Smooth muscle cell (in vitro differentiated cells): ENCODE data around the gene FURIN. TPM values are rescaled to one million over a fixed set of nuclear protein-coding genes. Genes with fewer than 3 reads are reported as not detected.

ENCODE experiments used
- DNase-seq: peaks from one replicate; lab custom pipeline; 2025; ENCODE audit not compliant: unreplicated experiment; lab: John Stamatoyannopoulos, UW
- H2AFZ ChIP-seq: fragments of 200-600 bp; sonication (generic); 2 replicates; pipeline ENCODE4 v1.6.0; 2016; ENCODE audit warnings: antibody characterized with exemption, low read depth, mild to moderate bottlenecking
- H3F3A ChIP-seq: fragments of 200-600 bp; sonication (generic); 2 replicates; pipeline ENCODE4 v1.6.0; 2017; ENCODE audit warnings: antibody characterized with exemption, low read depth
- H3K27ac ChIP-seq: fragments of 200-600 bp; sonication (generic); 2 replicates; pipeline ENCODE4 v1.5.1; 2016; ENCODE audit warnings: low read depth, mild to moderate bottlenecking
- H3K27me3 ChIP-seq: fragments of 200-600 bp; sonication (generic); 2 replicates; pipeline ENCODE4 v1.6.1; 2016; ENCODE audit warnings: low read depth, mild to moderate bottlenecking
- H3K36me3 ChIP-seq: fragments of 200-600 bp; sonication (generic); 2 replicates; pipeline ENCODE4 v1.5.1; 2016; ENCODE audit warnings: low read depth
- H3K4me1 ChIP-seq: fragments of 200-600 bp; sonication (generic); 2 replicates; pipeline ENCODE4 v1.5.1; 2016; ENCODE audit warnings: low read depth
- H3K4me2 ChIP-seq: fragments of 200-600 bp; sonication (generic); 2 replicates; pipeline ENCODE4 v1.6.0; 2016; ENCODE audit warnings: mild to moderate bottlenecking
- H3K4me3 ChIP-seq: fragments of 200-600 bp; sonication (generic); 2 replicates; pipeline ENCODE4 v1.5.1; 2016; ENCODE audit warnings: mild to moderate bottlenecking
- H3K79me2 ChIP-seq: fragments of 200-600 bp; sonication (generic); 2 replicates; pipeline ENCODE4 v1.6.0; 2016; ENCODE audit warnings: low read depth, mild to moderate bottlenecking
- H3K9ac ChIP-seq: fragments of 200-600 bp; sonication (generic); 2 replicates; pipeline ENCODE4 v1.6.0; 2016; ENCODE audit warnings: low read depth
- H3K9me3 ChIP-seq: fragments of 200-600 bp; sonication (generic); replicated peaks from 2 replicates; pipeline ENCODE4 v1.5.1; 2016; ENCODE audit warnings: low read depth
- H4K20me1 ChIP-seq: fragments of 200-600 bp; sonication (generic); 2 replicates; pipeline ENCODE4 v1.6.0; 2016; ENCODE audit warnings: low read depth
- CTCF ChIP-seq: fragments of 200-600 bp; sonication (generic); IDR thresholded peaks from 2 replicates; pipeline ENCODE4 v1.5.1; 2017; ENCODE audit warnings: borderline replicate concordance, mild to moderate bottlenecking, antibody characterized with exemption; ENCODE audit not compliant: insufficient read depth, poor library complexity, severe bottlenecking
- WGBS: methylation state at CpG from one replicate; pipeline ENCODE4 v1.1.7; 2016; ENCODE audit warnings: low lambda C conversion rate; 5-methylcytosine and 5-hydroxymethylcytosine counted together
- polyA plus RNA-seq: library from polyadenylated mRNA; unstranded; fragments of >200 nt; fragmentation: Nextera tagmentation; extraction: Ambion mirVana; gene quantifications from 2 replicates; pipeline ENCODE4 v1.2.1, GENCODE V29; 2016
- total RNA-seq: library from RNA; depleted of rRNA; stranded (reverse); fragments of >200 nt; gene quantifications from 2 replicates; pipeline ENCODE4 v1.2.3, GENCODE V29; 2014

The FURIN gene
- total and polyA plus RNA-seq, 2 experiments from 2014 or later, result 66.0 to 113 TPM

GRCh38 chr15:90863987-90864386 is 4.4 kb upstream of the FURIN start:
- DNase-seq, result no peak
- Histone ChIP-seq H3F3A (peaks cover 11% of the 10 kb centered on the region), H3K4me1 (peaks cover 14% of the 10 kb centered on the region), H3K79me2 (no peaks in the 10 kb centered on the region), H3K36me3 (no peaks in the 10 kb centered on the region), H3K27me3 (no peaks in the 10 kb centered on the region), H3K4me2 (no peak overlapping the region), H4K20me1 (no peaks in the 10 kb centered on the region), H3K9me3 (no peaks in the 10 kb centered on the region), H3K27ac (no peak overlapping the region), H3K9ac (no peak overlapping the region), H2AFZ (no peak overlapping the region), H3K4me3 (no peak overlapping the region)
- 81% methylated on average over 4 of the region's 4 CpGs for WGBS
- TF ChIP-seq CTCF, result no peak

GRCh38 chr15:90864507-90864906 is 3.9 kb upstream of the FURIN start:
- H2AFZ ChIP-seq, result no peak overlapping the region
- TF ChIP-seq CTCF, result no peak
- H3K27me3 ChIP-seq, result no peaks in the 10 kb centered on the region
- no peaks in the 10 kb centered on the region for H3K36me3 ChIP-seq
- WGBS, result 91% methylated on average over 10 of the region's 10 CpGs
- no peaks in the 10 kb centered on the region for H4K20me1 ChIP-seq
- peaks cover 16% of the 10 kb centered on the region for H3F3A ChIP-seq
- H3K9ac ChIP-seq, result no peak overlapping the region
- no peak for DNase-seq
- H3K9me3 ChIP-seq, result no peaks in the 10 kb centered on the region
- H3K79me2 ChIP-seq, result no peaks in the 10 kb centered on the region
- H3K4me2 ChIP-seq, result no peak overlapping the region
- H3K4me1 ChIP-seq, result peaks cover 16% of the 10 kb centered on the region
- no peak overlapping the region for H3K4me3 ChIP-seq
- H3K27ac ChIP-seq, result no peak overlapping the region

GRCh38 chr15:90865702-90866101 is 2.7 kb upstream of the FURIN start:
- peaks cover 24% of the 10 kb centered on the region for H3K4me1 ChIP-seq
- TF ChIP-seq CTCF, result no peak
- no peaks in the 10 kb centered on the region for H3K27me3 ChIP-seq
- no peak overlapping the region for H3K4me2 ChIP-seq
- H4K20me1 ChIP-seq, result no peaks in the 10 kb centered on the region
- peaks cover 24% of the 10 kb centered on the region for H3F3A ChIP-seq
- WGBS, result 94% methylated on average over 4 of the region's 4 CpGs
- no peak overlapping the region for H2AFZ ChIP-seq
- H3K9ac ChIP-seq, result no peak overlapping the region
- H3K79me2 ChIP-seq, result peaks cover 4% of the 10 kb centered on the region
- no peak overlapping the region for H3K4me3 ChIP-seq
- H3K27ac ChIP-seq, result no peak overlapping the region
- no peaks in the 10 kb centered on the region for H3K36me3 ChIP-seq
- no peaks in the 10 kb centered on the region for H3K9me3 ChIP-seq
- no peak for DNase-seq

- Histone ChIP-seq H3K4me1 (peaks cover 28% of the 10 kb centered on the region), H3F3A (peaks cover 24% of the 10 kb centered on the region), H3K27me3 (no peaks in the 10 kb centered on the region), H3K79me2 (peaks cover 9% of the 10 kb centered on the region), H3K4me3 (no peak overlapping the region), H3K36me3 (no peaks in the 10 kb centered on the region), H4K20me1 (no peaks in the 10 kb centered on the region), H3K9me3 (no peaks in the 10 kb centered on the region), H2AFZ (no peak overlapping the region), H3K27ac (no peak overlapping the region), H3K4me2 (no peak overlapping the region), H3K9ac (no peak overlapping the region)
- no peak for DNase-seq
- TF ChIP-seq CTCF, result no peak
- WGBS, result 72% methylated on average over 16 of the region's 16 CpGs
Measured at GRCh38 chr15:90866161-90866715, 2.1 kb upstream of the FURIN start.
